Stomach (tissue), 4 donors: Measurements from ENCODE around the gene C4orf50.

Experiments
- EP300 ChIP-seq: sonication (generic); formaldehyde crosslinking; IDR thresholded peaks from one replicate; pipeline ENCODE4 v1.6.1; 2017; ENCODE audit warnings: antibody characterized with exemption
- TF ChIP-seq, protein P1 (sequence below), 7 experiments: fragments of 450-650 bp in 4 of 7; fragments of 200-600 bp in 3 of 7; sonication (generic) in 3 of 7; IDR thresholded peaks; one replicate each; pipeline ENCODE4 v1.5.1; 2016 to 2019; ENCODE audit warnings: antibody characterized with exemption in 7 of 7, control low read depth in 2 of 7, mild to moderate bottlenecking in 1 of 7

DNA sequence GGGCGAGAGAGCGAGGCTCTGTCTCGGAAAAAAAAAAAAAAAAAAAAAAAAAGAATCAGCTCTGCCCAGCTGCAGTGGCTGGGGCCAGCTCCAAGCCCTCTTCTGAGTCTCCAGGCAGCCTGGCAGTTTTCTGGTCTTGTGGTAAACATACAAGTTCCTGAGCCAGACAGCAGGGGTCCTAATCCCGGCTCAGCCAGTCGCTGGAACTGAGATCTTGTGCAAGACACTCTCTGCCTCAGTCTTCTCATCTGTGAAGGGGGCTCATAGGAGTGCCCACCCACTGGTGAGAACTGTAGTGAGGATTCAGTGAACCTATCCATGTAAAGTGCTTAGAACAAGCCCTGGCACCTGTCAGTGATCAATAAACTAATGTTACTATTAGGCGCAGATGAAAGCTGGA is 41.8 kb downstream of the C4orf50 start:
- TF ChIP-seq, protein P1, sequence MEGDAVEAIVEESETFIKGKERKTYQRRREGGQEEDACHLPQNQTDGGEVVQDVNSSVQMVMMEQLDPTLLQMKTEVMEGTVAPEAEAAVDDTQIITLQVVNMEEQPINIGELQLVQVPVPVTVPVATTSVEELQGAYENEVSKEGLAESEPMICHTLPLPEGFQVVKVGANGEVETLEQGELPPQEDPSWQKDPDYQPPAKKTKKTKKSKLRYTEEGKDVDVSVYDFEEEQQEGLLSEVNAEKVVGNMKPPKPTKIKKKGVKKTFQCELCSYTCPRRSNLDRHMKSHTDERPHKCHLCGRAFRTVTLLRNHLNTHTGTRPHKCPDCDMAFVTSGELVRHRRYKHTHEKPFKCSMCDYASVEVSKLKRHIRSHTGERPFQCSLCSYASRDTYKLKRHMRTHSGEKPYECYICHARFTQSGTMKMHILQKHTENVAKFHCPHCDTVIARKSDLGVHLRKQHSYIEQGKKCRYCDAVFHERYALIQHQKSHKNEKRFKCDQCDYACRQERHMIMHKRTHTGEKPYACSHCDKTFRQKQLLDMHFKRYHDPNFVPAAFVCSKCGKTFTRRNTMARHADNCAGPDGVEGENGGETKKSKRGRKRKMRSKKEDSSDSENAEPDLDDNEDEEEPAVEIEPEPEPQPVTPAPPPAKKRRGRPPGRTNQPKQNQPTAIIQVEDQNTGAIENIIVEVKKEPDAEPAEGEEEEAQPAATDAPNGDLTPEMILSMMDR (IDR thresholded peaks at IDR 0.05), result no peak
- TF ChIP-seq EP300, result no peak
